Ishikawa (cell line): Measurements from ENCODE around the gene SS18L1.

Source experiments
- RAD21 ChIP-seq: IDR thresholded peaks from 2 replicates; pipeline ENCODE4 v1.6.1; 2012; ENCODE audit warnings: low read depth
- TF ChIP-seq, protein P1 (sequence below): IDR thresholded peaks from 2 replicates; pipeline ENCODE4 v1.6.1; 2012

DNA sequence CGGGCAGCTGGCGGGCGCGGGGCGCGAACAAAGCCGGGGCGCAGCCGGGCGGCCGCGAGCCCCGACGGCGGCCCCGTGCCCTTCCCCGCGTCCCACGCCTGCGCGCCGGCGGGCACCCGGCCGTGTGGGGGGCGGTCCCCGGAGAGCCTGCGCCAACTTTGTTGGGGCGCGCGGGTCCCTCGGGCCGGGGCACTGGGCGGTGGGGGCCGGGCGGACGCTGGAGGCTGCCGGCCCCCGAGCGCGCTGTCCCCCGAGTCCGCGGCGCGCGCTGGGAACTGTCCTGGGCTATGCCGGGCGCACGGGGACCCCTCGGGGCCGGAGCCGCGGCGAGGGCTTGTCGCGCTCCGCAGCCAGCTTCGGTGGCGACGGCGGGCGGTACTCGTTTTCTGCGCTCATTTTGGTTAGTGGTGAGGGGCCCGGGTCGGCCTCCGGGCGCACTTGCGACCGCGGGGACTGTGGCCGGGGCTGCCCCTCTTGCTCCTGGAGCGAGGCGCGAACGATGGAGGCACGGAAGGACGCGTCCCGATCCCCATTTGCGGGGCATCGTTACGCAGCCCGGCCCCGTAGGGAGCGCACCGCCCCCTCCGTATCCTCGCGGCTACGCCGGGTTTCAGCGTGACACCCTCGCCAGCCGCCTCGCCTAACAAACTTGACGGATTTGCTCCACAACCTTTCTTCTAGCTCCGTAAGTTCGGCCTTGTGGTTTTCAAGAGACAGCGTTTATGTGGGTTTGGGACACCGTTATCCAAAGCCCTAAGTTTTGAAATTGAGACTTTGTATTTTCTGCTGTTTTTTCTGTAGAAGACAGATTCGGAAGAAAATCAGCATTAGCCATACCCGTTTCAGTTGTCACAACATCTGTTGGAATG lies 622 bp downstream of the SS18L1 start:
- TF ChIP-seq, protein P1, sequence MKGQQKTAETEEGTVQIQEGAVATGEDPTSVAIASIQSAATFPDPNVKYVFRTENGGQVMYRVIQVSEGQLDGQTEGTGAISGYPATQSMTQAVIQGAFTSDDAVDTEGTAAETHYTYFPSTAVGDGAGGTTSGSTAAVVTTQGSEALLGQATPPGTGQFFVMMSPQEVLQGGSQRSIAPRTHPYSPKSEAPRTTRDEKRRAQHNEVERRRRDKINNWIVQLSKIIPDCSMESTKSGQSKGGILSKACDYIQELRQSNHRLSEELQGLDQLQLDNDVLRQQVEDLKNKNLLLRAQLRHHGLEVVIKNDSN = no peak
- no peak for TF ChIP-seq RAD21
